Ovary (tissue), 3 donors: ENCODE measurements around the gene DGUOK.

ENCODE experiments used
- CTCF ChIP-seq, 3 donors: fragments of 450-650 bp in 2 of 3; fragments of 200-600 bp in 1 of 3; IDR thresholded peaks; one replicate each; pipeline versions ENCODE4 v1.5.1 to v1.8.0; 2016 to 2022; ENCODE audit warnings: antibody characterized with exemption in 3 of 3, mild to moderate bottlenecking in 1 of 3
- EP300 ChIP-seq: sonication (generic); formaldehyde crosslinking; IDR thresholded peaks from one replicate; pipeline ENCODE4 v1.6.1; 2017; ENCODE audit warnings: antibody characterized with exemption
- POLR2A ChIP-seq: fragments of 450-650 bp; IDR thresholded peaks from one replicate; pipeline ENCODE4 v1.6.1; 2017; ENCODE audit warnings: antibody characterized with exemption, mild to moderate bottlenecking, moderate library complexity
- donor health status: DM: no; HTN: no; CAD: no.

- no peak for TF ChIP-seq POLR2A
- no peak for TF ChIP-seq CTCF (IDR thresholded peaks at IDR 0.05)
- TF ChIP-seq EP300, result no peak
Measured at GRCh38 chr2:74006459-74006858, 79.8 kb downstream of the DGUOK start.
